K562 (cell line): ENCODE measurements around the gene MCRS1. TPM values are rescaled to one million over a fixed set of nuclear protein-coding genes. Genes with fewer than 3 reads are reported as not detected.

Experiments
- ATAC-seq: fragments of 200-7000 bp; cut with Tn5 transposase; 3 replicates; pipeline ENCODE4 v1.9.1; 2020; ENCODE audit warnings: moderate library complexity
- BruUV-seq: library from RNA; stranded (reverse); fragments of 400-500 nt; replicated peaks from 2 replicates; lab custom pipeline; 2021; lab: Mats Ljungman, UMichigan
- CTCF ChIA-PET: fragments of 300-600 bp; formaldehyde crosslinking; extraction: SDS; loops from one replicate; lab custom pipeline; 2021; ENCODE audit warnings: low intra/inter-chr PET ratio; lab: Yijun Ruan, JAX
- POLR2A ChIA-PET: fragments of 300-600, 350-650 bp; sonication (Branson Sonifier 250); formaldehyde crosslinking; extraction: SDS; loops from one replicate; lab custom pipeline; 2021; ENCODE audit warnings: antibody characterized with exemption, inconsistent platforms; lab: Yijun Ruan, JAX
- DNase-seq, 4 experiments: peaks; one replicate each; pipeline versions ENCODE4 v3.0.0 to v3.0.0-alpha.2; 2011 to 2018; ENCODE audit warnings: low spot score in 3 of 4, mixed read lengths in 3 of 4; ENCODE audit errors: extremely low read depth in 1 of 4
- FAIRE-seq: peaks from 2 replicates; lab custom pipeline; 2011; peaks lifted over from hg19 to GRCh38; lab: Jason Lieb, UNC
- H2AFZ ChIP-seq: 2 replicates; pipeline ENCODE4 v1.6.0; 2011; ENCODE audit warnings: low read depth, low read length, control low read depth, inconsistent platforms
- H3K27ac ChIP-seq: fragments of 200-600 bp; 3 replicates; pipeline ENCODE4 v1.8.0; 2011; ENCODE audit warnings: low read depth, mild to moderate bottlenecking, control low read depth, inconsistent platforms, low read length, moderate library complexity, mixed read lengths; ENCODE audit errors: extremely low read depth
- H3K27me3 ChIP-seq, 2 experiments: fragments of 300-600 bp in 1 of 2; 2 replicates in 1 of 2; 3 replicates in 1 of 2; pipeline versions ENCODE4 v1.6.0 to v1.8.0; 2011; ENCODE audit warnings: inconsistent platforms in 2 of 2, low read length in 2 of 2, mild to moderate bottlenecking in 1 of 2, mixed read lengths in 1 of 2, moderate library complexity in 1 of 2; ENCODE audit not compliant: control insufficient read depth in 2 of 2, insufficient read depth in 2 of 2
- H3K36me3 ChIP-seq: fragments of 300-600 bp; 3 replicates; pipeline ENCODE4 v1.8.0; 2011; ENCODE audit warnings: mild to moderate bottlenecking, low read length, inconsistent platforms; ENCODE audit not compliant: control insufficient read depth, insufficient read depth
- H3K4me1 ChIP-seq, 2 experiments: fragments of 200-600 bp in 1 of 2; replicated peaks in 1 of 2; 2 replicates in 1 of 2; 3 replicates in 1 of 2; pipeline versions ENCODE4 v1.5.1 to v1.8.0; 2011; ENCODE audit warnings: inconsistent platforms in 2 of 2, low read length in 2 of 2, mild to moderate bottlenecking in 1 of 2, mixed read lengths in 1 of 2, moderate library complexity in 1 of 2; ENCODE audit not compliant: control insufficient read depth in 2 of 2, insufficient read depth in 2 of 2
- H3K4me2 ChIP-seq: 2 replicates; pipeline ENCODE4 v1.6.1; 2011; ENCODE audit warnings: low read length, control low read depth, inconsistent platforms, mixed read lengths; ENCODE audit not compliant: insufficient read depth
- H3K4me3 ChIP-seq: fragments of 200-600 bp; sonication (generic), shearing (Covaris generic); 2 replicates; pipeline ENCODE4 v1.5.1; 2016; ENCODE audit warnings: control low read depth, inconsistent platforms
- H3K79me2 ChIP-seq: fragments of 200-600 bp; 3 replicates; pipeline ENCODE4 v1.8.0; 2011; ENCODE audit warnings: low read length, inconsistent platforms; ENCODE audit not compliant: control insufficient read depth, insufficient read depth
- H3K9ac ChIP-seq, 2 experiments: 2 replicates each; pipeline versions ENCODE4 v1.6.0 to v1.6.1; 2011; ENCODE audit warnings: low read depth in 2 of 2, low read length in 2 of 2, control low read depth in 1 of 2, inconsistent platforms in 1 of 2, mild to moderate bottlenecking in 1 of 2, mixed read lengths in 1 of 2; ENCODE audit not compliant: insufficient read depth in 1 of 2
- H3K9me1 ChIP-seq: one replicate; pipeline ENCODE4 v1.6.0; 2011; ENCODE audit warnings: inconsistent platforms, mild to moderate bottlenecking, low read length, moderate library complexity; ENCODE audit not compliant: control insufficient read depth, insufficient read depth
- H3K9me3 ChIP-seq: replicated peaks from 2 replicates; pipeline ENCODE4 v1.5.1; 2011; ENCODE audit warnings: low read depth, low read length, inconsistent platforms; ENCODE audit not compliant: control insufficient read depth, insufficient read depth
- H4K20me1 ChIP-seq: replicated peaks from 2 replicates; pipeline ENCODE4 v1.6.1; 2011; ENCODE audit warnings: low read length, inconsistent platforms, mixed read lengths; ENCODE audit not compliant: control insufficient read depth, insufficient read depth
- CREB3 ChIP-seq: fragments of 450-650 bp; conservative IDR thresholded peaks from 2 replicates; pipeline ENCODE4 v1.6.1; 2016; ENCODE audit warnings: missing genetic modification characterization, low read depth, mild to moderate bottlenecking, missing compliant biosample characterization, moderate library complexity
- HDAC1 ChIP-seq, 2 experiments: fragments of 450-650 bp; IDR thresholded peaks; 2 replicates each; pipeline ENCODE4 v1.6.1; 2016 to 2017; ENCODE audit warnings: inconsistent platforms in 1 of 2, mild to moderate bottlenecking in 1 of 2, moderate library complexity in 1 of 2
- IFI16 ChIP-seq: fragments of 250-450 bp; sonication (Bioruptor Pico); IDR thresholded peaks from 2 replicates; pipeline ENCODE4 v2.1.2; 2022; ENCODE audit warnings: mild to moderate bottlenecking, inconsistent platforms
- JUN ChIP-seq, 2 experiments: sonication (generic) in 1 of 2; formaldehyde crosslinking in 1 of 2; IDR thresholded peaks; 2 replicates each; pipeline versions ENCODE4 v1.6.1 to v1.8.0; 2012 to 2022; ENCODE audit warnings: borderline replicate concordance in 2 of 2, mild to moderate bottlenecking in 2 of 2, improper control_type of control experiment in 1 of 2, low read depth in 1 of 2, low read length in 1 of 2, missing genetic modification reagents in 1 of 2
- PML ChIP-seq: IDR thresholded peaks from 2 replicates; pipeline ENCODE4 v1.6.1; 2012; ENCODE audit warnings: low read length, inconsistent platforms
- SPI1 ChIP-seq: IDR thresholded peaks from 2 replicates; pipeline ENCODE4 v1.6.1; 2011; ENCODE audit warnings: low read depth, low read length, control low read depth, borderline replicate concordance
- ZNF239 ChIP-seq: fragments of 250-450 bp; sonication (Bioruptor Pico); IDR thresholded peaks from 2 replicates; pipeline ENCODE4 v1.4.0; 2020; ENCODE audit warnings: mild to moderate bottlenecking
- ZNF561 ChIP-seq: fragments of 450-650 bp; formaldehyde crosslinking; conservative IDR thresholded peaks from 2 replicates; pipeline ENCODE4 v1.4.0; 2020; ENCODE audit warnings: mild to moderate bottlenecking, moderate library complexity
- ZNF695 ChIP-seq: fragments of 450-650 bp; formaldehyde crosslinking; IDR thresholded peaks from 2 replicates; pipeline ENCODE4 v1.4.0; 2020; ENCODE audit warnings: mild to moderate bottlenecking, moderate library complexity
- WGBS: fragments of 100-300 bp; shearing (Covaris generic); methylation state at CpG from one replicate; pipeline ENCODE4 v1.1.6; 2016; ENCODE audit warnings: low coverage, mixed read lengths; ENCODE audit not compliant: insufficient coverage; ENCODE audit errors: missing lambda C conversion rate; 5-methylcytosine and 5-hydroxymethylcytosine counted together
- in situ Hi-C: fragments of 300-500 bp; cut with MboI; formaldehyde crosslinking; loops from 4 replicates; pipeline ENCODE4 v1.15.0; 2018; ENCODE audit warnings: inconsistent platforms, mixed read lengths
- intact Hi-C: fragments of 100-400 bp; cut with micrococcal nuclease; formaldehyde crosslinking; loops from 2 replicates; pipeline ENCODE4 v1.14.2; 2022
- polyA plus RNA-seq, 8 experiments: library from polyadenylated mRNA; depleted of rRNA in 4 of 8; stranded (reverse) in 5 of 8; unstranded in 3 of 8; fragments of >200 nt; fragmentation: Nextera tagmentation in 2 of 8; fragmentation: Illumina TruSeq in 1 of 8; extraction: Ambion mirVana in 2 of 8; extraction: Trizol in 1 of 8; gene quantifications; 2 replicates each; pipeline versions ENCODE4 v1.2.1 to v1.2.3, GENCODE V29; 2011 to 2014; ENCODE audit warnings: inconsistent platforms in 1 of 8, missing spikeins in 1 of 8
- total RNA-seq, 7 experiments: library from RNA; depleted of rRNA in 6 of 7; stranded (reverse); fragments of >200 nt in 6 of 7; fragmentation: Illumina TruSeq in 2 of 7; extraction: Trizol in 2 of 7; gene quantifications; 2 replicates each; pipeline versions ENCODE4 v1.2.1 to v1.2.3, GENCODE V29; 2011 to 2021; ENCODE audit warnings: low replicate concordance in 1 of 7

Gene MCRS1
- total and polyA plus RNA-seq, 9 of the 15 experiments (the other 6 are each of a cell fraction or from before 2014, with no cell fraction given) = 50.0 to 100 (median 73.2) TPM

DNA sequence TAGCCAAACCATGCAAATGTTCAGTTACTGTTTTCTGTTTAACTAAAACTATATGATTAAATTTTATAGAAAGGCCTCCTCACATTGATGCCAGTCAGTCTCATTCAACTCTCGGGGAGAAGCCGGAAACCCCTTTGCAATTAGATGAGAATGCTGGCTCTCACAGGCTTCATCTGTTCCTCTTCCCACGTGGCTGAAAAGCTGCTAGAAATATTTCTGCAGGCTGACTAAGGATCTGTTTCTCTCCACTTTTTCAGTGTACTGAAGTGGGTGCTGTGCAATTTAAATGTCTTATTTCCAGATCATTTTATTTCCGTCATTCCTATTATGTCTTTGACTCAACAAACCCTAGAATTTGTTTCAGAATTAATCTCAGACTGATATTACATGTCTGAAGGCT, 46.6 kb downstream of the MCRS1 start:
- WGBS = 74% methylated on average over 4 of the region's 4 CpGs
- ChIA-PET CTCF (no interaction called here), POLR2A (no interaction called here)
- Histone ChIP-seq H3K9me1 (no peaks in the 10 kb centered on the region), H3K27ac (no peak overlapping the region), H3K36me3 (peaks cover 32% of the 10 kb centered on the region), H3K79me2 (no peaks in the 10 kb centered on the region), H3K4me2 (no peak overlapping the region), H3K9me3 (no peaks in the 10 kb centered on the region), H3K4me3 (no peak overlapping the region), H3K4me1 (no peaks in the 10 kb centered on the region), H3K9ac (no peak overlapping the region), H3K27me3 (no peaks in the 10 kb centered on the region)
- intact Hi-C loops (no loop called here), in situ Hi-C loops (loop anchor here (5.0 kb wide), 1 partner anchor 234 kb away; no protein-coding TSS in a partner anchor)
- no peak for ATAC-seq
- no peak for TF ChIP-seq ZNF695 (CRISPR knock-in tag)
- no peak for TF ChIP-seq CREB3
- TF ChIP-seq JUN (IDR thresholded peaks at IDR 0.05; ENCODE audit: borderline replicate concordance, low read depth, low read length) = no peak
- TF ChIP-seq JUN (CRISPR knock-in tag; IDR thresholded peaks at IDR 0.05; ENCODE audit: borderline replicate concordance) = no peak
- no peak for TF ChIP-seq HDAC1 (IDR thresholded peaks at IDR 0.05)
- no peak for TF ChIP-seq ZNF239 (CRISPR knock-in tag)
- TF ChIP-seq SPI1 = no peak
- no peak for TF ChIP-seq IFI16 (CRISPR knock-in tag)
- TF ChIP-seq PML = no peak
- no peak for TF ChIP-seq ZNF561 (CRISPR knock-in tag)
- TF ChIP-seq, all 486 proteins: peak for 0
- DNase-seq (no peak), FAIRE-seq (no peak)
- Histone ChIP-seq H2AFZ (no peak overlapping the region), H4K20me1 (no peaks in the 10 kb centered on the region)
- no TSS peak for BruUV-seq
